NCI-H2107 (cell line): ENCODE results near the gene SSH2.

Experiments
- DNase-seq: peaks from one replicate; lab custom pipeline; 2025; lab: John Stamatoyannopoulos, UW

Gene SSH2

GRCh38 chr17:29776026-29776425, 154.0 kb downstream of the SSH2 start:
- no peak for DNase-seq

DNA sequence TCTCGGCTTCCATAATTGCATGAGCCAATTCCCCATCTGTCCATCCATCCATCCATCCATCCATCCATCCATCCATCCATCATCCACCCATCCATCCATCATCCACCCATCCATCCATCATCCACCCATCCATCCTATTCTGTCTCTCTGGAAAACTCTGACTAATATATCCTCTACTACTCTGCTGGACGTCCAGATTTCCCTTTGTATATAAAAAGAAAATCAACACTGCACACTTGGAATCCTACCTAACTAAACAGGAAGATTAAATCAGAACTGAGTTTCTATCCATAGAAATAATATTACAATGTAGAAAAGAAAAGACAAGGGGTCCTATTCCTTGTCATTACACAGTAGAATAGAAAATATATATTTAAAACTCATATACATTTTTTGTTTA, 157.0 kb downstream of the SSH2 start:
- DNase-seq = no peak

- DNase-seq = no peak
Measured at GRCh38 chr17:29771546-29771945, 158.5 kb downstream of the SSH2 start.

DNA sequence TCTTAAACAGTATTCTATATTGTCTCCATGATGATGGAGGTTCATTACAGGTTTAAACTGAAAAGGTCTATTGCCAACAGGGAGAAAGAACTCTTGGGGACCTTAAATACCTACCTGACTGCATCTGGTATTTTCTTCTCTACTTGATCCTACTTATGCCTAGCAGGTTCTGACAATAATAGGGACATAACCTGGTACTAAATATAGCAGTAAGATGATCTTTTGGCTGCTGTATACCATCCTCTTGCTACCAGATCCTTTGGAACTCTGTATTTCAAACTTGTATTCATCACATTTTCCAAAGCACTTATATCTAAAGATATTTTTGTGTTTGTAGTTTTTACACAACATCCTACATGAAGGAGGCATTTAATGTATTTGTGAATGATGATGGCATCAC, 160.8 kb downstream of the SSH2 start:
- no peak for DNase-seq

DNA sequence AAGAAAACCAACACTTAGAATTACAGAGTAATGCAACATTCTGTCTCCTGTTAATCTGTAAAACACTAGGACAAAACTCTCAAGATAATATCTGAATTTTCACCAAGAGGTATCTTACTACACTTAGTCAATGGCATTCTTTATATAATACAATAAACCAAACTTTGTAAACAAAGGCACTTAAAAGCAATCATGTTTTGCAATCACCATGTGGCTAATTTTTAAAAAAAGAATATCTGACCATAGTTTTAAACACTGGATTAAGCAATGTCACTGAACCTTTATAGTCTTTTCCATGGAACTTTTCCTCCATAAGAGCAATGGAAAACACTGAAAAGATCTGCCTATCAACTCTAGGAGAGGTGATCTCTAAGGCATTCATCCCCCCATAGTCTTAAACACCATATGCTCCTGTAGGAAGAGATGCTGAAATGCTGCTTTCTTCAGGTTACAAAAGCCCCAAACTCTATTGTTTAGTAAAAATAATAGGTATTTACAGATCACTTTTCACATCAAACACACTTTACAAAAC, 163.2 kb downstream of the SSH2 start:
- no peak for DNase-seq

- no peak for DNase-seq
Measured at GRCh38 chr17:29764748-29765147, 165.3 kb downstream of the SSH2 start.

DNA sequence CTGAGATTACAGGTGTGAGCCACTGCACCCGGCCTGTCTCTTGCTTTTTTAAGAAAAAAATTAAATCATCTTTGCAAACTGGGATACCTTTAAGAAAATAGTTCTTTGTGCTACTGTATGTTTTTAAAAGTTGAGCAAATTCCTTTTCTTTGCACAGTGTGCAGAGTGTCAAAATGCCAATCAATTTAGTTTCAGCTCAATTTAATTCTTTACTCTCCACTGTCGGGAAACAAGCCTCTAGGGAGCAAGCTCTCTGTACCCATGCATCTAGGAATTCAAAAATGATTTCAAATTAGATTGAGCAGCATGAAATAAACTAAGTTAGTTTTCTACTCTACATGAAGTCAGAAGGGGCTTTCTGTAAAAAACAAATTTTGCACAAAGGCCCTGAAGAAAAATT, 165.8 kb downstream of the SSH2 start:
- DNase-seq = no peak

GRCh38 chr17:29763273-29763672, 166.8 kb downstream of the SSH2 start:
- no peak for DNase-seq

GRCh38 chr17:29761040-29761761, 168.8 kb downstream of the SSH2 start:
- DNase-seq = no peak

DNA sequence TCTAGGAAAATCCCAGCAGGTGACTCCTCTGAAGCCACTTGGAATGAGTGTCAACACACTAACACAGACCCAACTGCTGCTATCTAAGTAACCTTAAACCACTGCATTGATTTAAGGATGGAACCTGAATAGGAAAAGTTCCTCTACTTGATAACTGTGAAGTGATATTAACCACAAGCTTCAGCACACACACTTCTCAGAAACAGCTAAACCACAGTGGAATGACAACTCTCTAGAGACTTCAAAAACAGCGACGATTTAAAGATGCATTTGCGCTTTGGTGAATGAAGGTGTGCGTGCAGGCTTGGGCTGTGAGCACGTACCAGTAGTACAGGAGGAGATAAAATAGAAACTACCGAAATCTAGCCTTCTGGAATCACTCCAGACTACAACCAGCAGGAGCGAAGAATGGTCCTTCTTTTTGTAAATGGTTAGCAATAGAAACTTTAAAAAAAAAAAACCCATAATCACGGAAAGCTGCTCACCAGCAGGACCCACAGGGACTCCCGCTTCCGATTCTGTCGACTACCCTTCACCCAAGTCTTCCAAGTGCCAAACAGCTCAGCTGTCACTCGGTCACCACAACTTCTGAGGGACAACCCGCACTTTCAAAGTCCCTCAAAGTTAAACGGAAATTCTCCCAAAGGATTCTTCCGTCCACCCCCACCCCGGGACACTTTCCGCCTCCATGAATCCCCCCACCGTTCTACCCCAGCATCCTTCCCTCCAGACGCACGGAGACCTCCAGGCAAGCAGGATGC, 169.6 kb downstream of the SSH2 start:
- DNase-seq = peak; percentile 33

GRCh38 chr17:29758255-29758654, 171.8 kb downstream of the SSH2 start:
- no peak for DNase-seq

DNA sequence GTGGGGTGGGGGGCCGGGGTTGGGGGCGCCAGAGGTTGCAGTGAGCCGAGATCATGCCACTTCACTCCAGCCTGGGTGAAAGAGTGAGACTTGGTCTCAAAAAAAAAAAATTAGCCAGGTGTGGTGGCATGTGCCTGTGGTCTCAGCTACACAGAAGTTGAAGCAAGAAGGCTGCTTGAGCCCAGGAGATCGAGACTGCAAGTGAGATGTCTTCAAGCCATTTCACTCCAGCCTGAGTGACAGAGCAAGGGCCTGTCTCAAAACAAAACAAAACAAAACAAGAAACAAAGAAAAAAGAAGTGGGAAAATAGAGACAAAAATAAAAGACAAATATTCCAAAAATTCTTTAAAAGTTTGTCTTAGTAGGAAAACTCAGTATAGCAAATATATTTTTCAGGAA, 172.2 kb downstream of the SSH2 start:
- no peak for DNase-seq

GRCh38 chr17:29753845-29754439, 176.1 kb downstream of the SSH2 start:
- no peak for DNase-seq

DNA sequence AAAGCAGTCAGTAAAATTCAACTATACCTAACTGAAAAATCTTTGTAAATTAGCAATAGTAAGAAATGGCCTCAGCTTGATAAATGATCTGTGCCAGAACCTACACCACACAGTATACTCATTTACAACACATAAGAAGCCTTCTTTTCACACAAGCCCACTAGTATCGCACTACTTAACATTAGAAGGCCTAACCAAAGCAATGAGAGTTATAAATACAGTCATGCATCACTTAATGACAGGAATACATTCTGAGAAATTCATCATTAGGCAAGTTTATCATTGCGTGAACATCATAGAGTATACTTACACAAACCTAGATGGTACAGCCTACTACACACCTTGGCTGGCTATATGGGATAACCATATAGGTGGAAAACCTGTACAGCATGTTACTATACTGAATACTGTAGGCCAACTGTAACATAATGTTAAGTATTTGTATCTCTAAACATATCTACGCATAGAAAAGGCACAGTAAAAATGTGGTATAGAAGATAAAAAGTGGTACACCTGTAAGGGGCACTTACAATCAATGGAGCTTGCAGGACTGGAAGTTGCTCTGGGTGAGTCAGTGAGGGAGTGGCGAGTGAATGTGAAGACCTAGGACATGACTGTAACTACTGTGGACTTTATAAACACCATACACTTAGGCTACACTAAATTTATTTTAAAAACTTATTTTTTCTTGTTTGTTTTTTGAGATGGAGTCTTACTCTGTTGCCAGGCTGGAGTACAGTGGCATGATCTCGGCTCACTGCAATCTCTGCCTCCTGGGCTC, 180.8 kb downstream of the SSH2 start:
- no peak for DNase-seq

- DNase-seq = no peak
Measured at GRCh38 chr17:29748400-29748799, 181.6 kb downstream of the SSH2 start.

DNA sequence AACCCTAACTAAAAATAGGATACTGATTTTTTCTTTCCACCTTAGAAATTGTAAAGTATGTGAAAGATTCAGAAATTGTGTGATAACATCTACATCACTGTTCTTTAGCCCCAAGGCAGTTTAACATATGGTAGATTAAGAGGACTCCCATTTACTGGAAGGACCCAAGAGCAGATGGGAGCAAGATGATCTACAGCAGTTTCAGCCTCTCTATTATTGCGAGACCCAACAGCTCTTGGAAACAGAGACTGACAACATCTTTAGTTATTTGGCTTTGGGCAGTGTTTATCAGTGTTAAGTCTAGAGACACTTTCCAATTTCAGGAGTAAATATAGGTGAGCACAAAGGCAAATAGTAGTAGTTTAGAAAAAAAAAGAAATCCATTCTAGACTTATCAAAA, 182.4 kb downstream of the SSH2 start:
- DNase-seq = no peak

DNA sequence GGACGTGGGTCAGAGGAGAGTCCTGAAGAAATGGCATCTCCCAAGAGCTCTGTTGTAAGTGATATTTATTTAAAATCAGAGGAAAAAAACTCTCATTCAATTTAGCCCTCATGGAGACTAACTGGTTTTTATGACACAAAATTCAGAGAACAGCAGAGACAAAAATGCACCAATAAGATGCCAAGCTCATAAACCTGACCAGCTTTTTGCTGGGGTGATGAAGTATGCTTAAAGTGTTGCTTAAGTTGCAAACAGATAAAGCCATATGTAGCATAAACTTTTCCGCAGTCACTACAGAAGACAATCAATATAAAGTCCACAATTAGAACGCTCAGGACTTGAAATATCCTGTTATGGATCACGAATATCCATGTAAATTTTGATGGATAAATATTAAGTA, 183.4 kb downstream of the SSH2 start:
- DNase-seq = no peak

- DNase-seq = no peak
Measured at GRCh38 chr17:29744121-29744520, 185.9 kb downstream of the SSH2 start.

DNA sequence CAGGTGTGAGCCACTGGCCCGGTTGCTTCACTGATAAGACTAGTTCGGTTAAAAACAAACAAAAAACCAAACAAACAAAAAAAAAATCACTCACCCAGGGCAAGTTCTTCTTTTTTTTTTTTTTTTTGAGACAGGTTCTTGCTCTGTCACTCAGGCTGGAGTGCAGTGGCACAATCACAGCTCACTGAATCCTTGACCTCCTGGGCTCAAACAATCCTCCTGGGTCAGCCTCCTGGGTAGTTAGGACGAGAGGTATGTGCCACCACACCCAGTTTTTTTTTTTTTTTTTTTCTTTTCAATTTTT, 187.9 kb downstream of the SSH2 start:
- DNase-seq = no peak

DNA sequence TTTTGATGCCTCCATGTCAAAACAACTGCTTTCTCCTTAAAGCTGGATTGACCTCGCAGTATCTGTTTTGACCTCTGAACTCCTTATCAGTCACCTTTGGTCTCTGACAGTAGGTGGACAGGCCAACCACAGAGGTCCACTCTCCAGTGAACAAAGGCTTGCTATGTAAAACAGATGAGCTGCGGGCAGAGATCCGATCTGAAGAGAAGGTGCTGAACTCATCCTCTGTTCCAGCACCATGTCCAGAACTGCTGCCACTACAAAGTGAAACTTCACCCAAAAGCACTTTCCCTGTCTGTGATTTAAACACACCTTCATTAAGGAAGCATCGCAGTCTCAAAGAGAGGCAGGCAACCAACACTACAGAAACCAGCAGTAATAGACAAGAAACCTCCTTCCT, 190.0 kb downstream of the SSH2 start:
- DNase-seq = no peak

GRCh38 chr17:29734640-29735039, 195.4 kb downstream of the SSH2 start:
- DNase-seq = no peak

DNA sequence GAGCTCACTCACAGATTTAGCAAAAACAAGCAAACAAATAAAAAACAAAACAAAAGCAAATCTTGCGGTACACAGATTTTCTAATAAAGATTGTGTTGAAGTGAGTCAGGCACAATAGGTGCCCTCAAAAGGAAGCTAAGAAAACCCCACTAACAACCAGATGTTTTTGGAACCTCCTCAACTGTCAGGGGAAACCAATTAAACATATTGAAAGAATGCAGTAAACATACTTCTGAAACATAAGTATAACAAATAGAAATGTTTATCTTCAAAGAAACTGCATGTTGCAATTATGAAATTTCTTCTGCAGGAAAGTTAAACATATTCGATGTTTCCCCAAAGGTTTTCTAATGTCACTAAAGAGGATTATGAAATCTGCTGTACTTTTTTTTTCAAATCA, 196.9 kb downstream of the SSH2 start:
- DNase-seq = no peak

- DNase-seq = no peak
Measured at GRCh38 chr17:29732613-29733012, 197.4 kb downstream of the SSH2 start.
